ENCODE data around the gene GCGR.

The GCGR gene

GRCh38 chr17:81802856-81803643 lies 900 bp upstream of the GCGR start:
- no peaks in the 10 kb centered on the region for H3K36me3 ChIP-seq (ENCODE audit: insufficient read depth, low read length)
- no peak overlapping the region for H3K4me3 ChIP-seq (ENCODE audit: low read depth in 1 of 2, low read length in 2 of 2)
- H3K79me2 ChIP-seq (ENCODE audit: insufficient read depth, low read length) = no peaks in the 10 kb centered on the region

GRCh38 chr17:81804559-81805399 lies 829 bp downstream of the GCGR start:
- Histone ChIP-seq H3K4me3 (ENCODE audit: low read depth in 1 of 2, low read length in 2 of 2) (no peak overlapping the region), H3K9me3 (ENCODE audit: insufficient read depth, low read length, severe bottlenecking) (no peaks in the 10 kb centered on the region), H2AFZ (ENCODE audit: low read depth, low read length) (no peak overlapping the region), H3K79me2 (ENCODE audit: insufficient read depth, low read length) (no peaks in the 10 kb centered on the region), H3K36me3 (ENCODE audit: insufficient read depth, low read length) (no peaks in the 10 kb centered on the region), H3K4me1 (ENCODE audit: insufficient read depth, low read length) (peaks cover 8% of the 10 kb centered on the region; the same call in 1 of the 2 replicates), H4K20me1 (ENCODE audit: insufficient read depth, low read length) (0 out of 2 replicates have a peak, but pooled peaks cover 3% of the 10 kb centered on the region), H3K27me3 (ENCODE audit: insufficient read depth, low read length, poor library complexity) (no peaks in the 10 kb centered on the region), H3K27ac (ENCODE audit: low read length) (no peak overlapping the region), H3K4me2 (ENCODE audit: insufficient read depth, low read length) (no peak overlapping the region), H3K9ac (ENCODE audit: low read depth, low read length) (no peak overlapping the region)
- no peak for DNase-seq
- no peak for TF ChIP-seq EZH2 (IDR thresholded peaks at IDR 0.05; ENCODE audit: borderline replicate concordance, low read depth, low read length, severe bottlenecking)
- TF ChIP-seq, protein P1, sequence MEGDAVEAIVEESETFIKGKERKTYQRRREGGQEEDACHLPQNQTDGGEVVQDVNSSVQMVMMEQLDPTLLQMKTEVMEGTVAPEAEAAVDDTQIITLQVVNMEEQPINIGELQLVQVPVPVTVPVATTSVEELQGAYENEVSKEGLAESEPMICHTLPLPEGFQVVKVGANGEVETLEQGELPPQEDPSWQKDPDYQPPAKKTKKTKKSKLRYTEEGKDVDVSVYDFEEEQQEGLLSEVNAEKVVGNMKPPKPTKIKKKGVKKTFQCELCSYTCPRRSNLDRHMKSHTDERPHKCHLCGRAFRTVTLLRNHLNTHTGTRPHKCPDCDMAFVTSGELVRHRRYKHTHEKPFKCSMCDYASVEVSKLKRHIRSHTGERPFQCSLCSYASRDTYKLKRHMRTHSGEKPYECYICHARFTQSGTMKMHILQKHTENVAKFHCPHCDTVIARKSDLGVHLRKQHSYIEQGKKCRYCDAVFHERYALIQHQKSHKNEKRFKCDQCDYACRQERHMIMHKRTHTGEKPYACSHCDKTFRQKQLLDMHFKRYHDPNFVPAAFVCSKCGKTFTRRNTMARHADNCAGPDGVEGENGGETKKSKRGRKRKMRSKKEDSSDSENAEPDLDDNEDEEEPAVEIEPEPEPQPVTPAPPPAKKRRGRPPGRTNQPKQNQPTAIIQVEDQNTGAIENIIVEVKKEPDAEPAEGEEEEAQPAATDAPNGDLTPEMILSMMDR (IDR thresholded peaks at IDR 0.05; ENCODE audit: borderline replicate concordance, extremely low read depth, low read length, poor library complexity, severe bottlenecking) = no peak
- no peak for ATAC-seq (ENCODE audit: insufficient read depth, low read depth)

More at GRCh38 chr17:81802856-81803643, 900 bp upstream of the GCGR start:
- Histone ChIP-seq H4K20me1 (ENCODE audit: insufficient read depth, low read length) (no peaks in the 10 kb centered on the region), H3K9ac (ENCODE audit: low read depth, low read length) (no peak overlapping the region), H3K27me3 (ENCODE audit: insufficient read depth, low read length, poor library complexity) (no peaks in the 10 kb centered on the region), H3K4me1 (ENCODE audit: insufficient read depth, low read length) (peaks cover 8% of the 10 kb centered on the region; the same call in 1 of the 2 replicates), H3K9me3 (ENCODE audit: insufficient read depth, low read length, severe bottlenecking) (no peaks in the 10 kb centered on the region), H3K4me2 (ENCODE audit: insufficient read depth, low read length) (no peak overlapping the region), H2AFZ (ENCODE audit: low read depth, low read length) (no peak overlapping the region), H3K27ac (ENCODE audit: low read length) (no peak overlapping the region)
- DNase-seq (no peak), ATAC-seq (ENCODE audit: insufficient read depth, low read depth) (no peak)
- TF ChIP-seq, protein P1 (IDR thresholded peaks at IDR 0.05; ENCODE audit: borderline replicate concordance, extremely low read depth, low read length, poor library complexity, severe bottlenecking) = no peak
- TF ChIP-seq EZH2 (IDR thresholded peaks at IDR 0.05; ENCODE audit: borderline replicate concordance, low read depth, low read length, severe bottlenecking) = no peak

DNA sequence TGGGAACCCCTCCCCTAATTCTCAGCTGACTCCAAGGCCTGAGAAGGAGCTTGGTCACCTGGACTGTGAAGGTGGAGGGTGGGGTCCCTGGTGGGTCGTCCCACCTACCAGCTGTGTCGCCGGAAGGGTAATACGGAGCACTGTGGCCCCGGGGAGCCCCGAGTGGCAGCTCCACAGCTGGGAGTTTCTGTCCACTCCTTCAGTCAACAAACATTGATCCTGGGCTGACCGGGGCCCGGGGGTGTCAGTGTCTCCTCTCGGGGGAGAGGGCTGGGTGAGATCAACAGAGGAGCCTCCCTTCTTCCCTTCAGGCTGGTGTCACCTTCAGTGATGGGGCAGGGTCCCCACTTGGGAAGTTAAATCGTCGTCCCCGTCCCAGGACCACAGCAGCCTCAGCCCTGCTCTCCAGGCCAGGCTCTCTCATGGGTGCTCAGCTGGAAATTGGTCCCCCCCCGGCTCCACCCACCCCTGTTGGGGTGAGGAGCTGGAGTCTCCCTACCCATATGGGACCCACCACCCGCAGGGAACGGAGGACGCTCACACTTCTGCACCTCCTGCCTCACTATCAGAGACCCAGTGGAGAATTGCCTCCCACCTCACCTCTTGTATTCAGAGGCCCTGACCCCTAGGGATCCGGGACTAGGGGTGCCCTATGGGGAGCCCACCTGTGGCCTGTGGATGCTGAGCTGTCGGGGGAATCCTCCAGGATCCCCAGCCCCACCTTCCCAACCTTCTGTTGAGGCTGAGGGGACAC lies 1.9 kb downstream of the GCGR start:
- no peak overlapping the region for H3K4me2 ChIP-seq (ENCODE audit: insufficient read depth, low read length)
- no peaks in the 10 kb centered on the region for H3K79me2 ChIP-seq (ENCODE audit: insufficient read depth, low read length)
- DNase-seq (no peak), ATAC-seq (ENCODE audit: insufficient read depth, low read depth) (no peak)
- H3K27me3 ChIP-seq (ENCODE audit: insufficient read depth, low read length, poor library complexity) = no peaks in the 10 kb centered on the region
- H3K4me3 ChIP-seq (ENCODE audit: low read depth in 1 of 2, low read length in 2 of 2) = no peak overlapping the region
- no peaks in the 10 kb centered on the region for H3K9me3 ChIP-seq (ENCODE audit: insufficient read depth, low read length, severe bottlenecking)
- no peak overlapping the region for H3K27ac ChIP-seq (ENCODE audit: low read length)
- TF ChIP-seq, protein P1 (IDR thresholded peaks at IDR 0.05; ENCODE audit: borderline replicate concordance, extremely low read depth, low read length, poor library complexity, severe bottlenecking) = no peak
- TF ChIP-seq EZH2 (IDR thresholded peaks at IDR 0.05; ENCODE audit: borderline replicate concordance, low read depth, low read length, severe bottlenecking) = no peak
- no peak overlapping the region for H3K9ac ChIP-seq (ENCODE audit: low read depth, low read length)
- H3K36me3 ChIP-seq (ENCODE audit: insufficient read depth, low read length) = no peaks in the 10 kb centered on the region
- no peak overlapping the region for H2AFZ ChIP-seq (ENCODE audit: low read depth, low read length)
- H4K20me1 ChIP-seq (ENCODE audit: insufficient read depth, low read length) = 0 out of 2 replicates have a peak, but pooled peaks cover 3% of the 10 kb centered on the region
- H3K4me1 ChIP-seq (ENCODE audit: insufficient read depth, low read length) = no peaks in the 10 kb centered on the region
